ENCODE data around the gene STARD10. TPM values are rescaled to one million over a fixed set of nuclear protein-coding genes. Genes with fewer than 3 reads are reported as not detected.

Gene STARD10
- total RNA-seq, 4 donors from 2014 or later = 39.1 to 103 (median 71.1) TPM

GRCh38 chr11:72763823-72764222, 30.0 kb downstream of the STARD10 start:
- in situ Hi-C loops (cut with MboI; ENCODE audit: low sequenced_read_pairs in 4 of 4) = no loop called here
- no peak for TF ChIP-seq POLR2A (IDR thresholded peaks at IDR 0.05)
- no peak for TF ChIP-seq CTCF (IDR thresholded peaks at IDR 0.05 in 4 of 5, conservative IDR thresholded peaks at IDR 0.05 in 1 of 5)
- H3K4me3 ChIP-seq = no peak overlapping the region
- intact Hi-C loops (cut with DNase I; ENCODE audit: low total_unique reads) = no loop called here
- H3K27ac ChIP-seq = no peak overlapping the region
- H3K4me1 ChIP-seq = peaks cover 7 to 13% of the 10 kb centered on the region in 2 donors
- H3K36me3 ChIP-seq = no peaks in the 10 kb centered on the region
- no peak for ATAC-seq
- no peaks in the 10 kb centered on the region for H3K9me3 ChIP-seq
- DNase-seq = no peak
- no peaks in the 10 kb centered on the region for H3K27me3 ChIP-seq

- no peaks in the 10 kb centered on the region for H3K9me3 ChIP-seq
- in situ Hi-C loops (cut with MboI; ENCODE audit: low sequenced_read_pairs in 4 of 4) (no loop called here), intact Hi-C loops (cut with DNase I; ENCODE audit: low total_unique reads) (no loop called here)
- H3K27me3 ChIP-seq = no peaks in the 10 kb centered on the region
- H3K27ac ChIP-seq = peak overlapping the region in 1 of 4 donors; percentile 10
- no peak for DNase-seq
- no peaks in the 10 kb centered on the region for H3K36me3 ChIP-seq
- no peak for ATAC-seq
- H3K4me1 ChIP-seq = peaks cover 7 to 13% of the 10 kb centered on the region in 2 donors
- no peak overlapping the region for H3K4me3 ChIP-seq
- TF ChIP-seq POLR2A (IDR thresholded peaks at IDR 0.05) = no peak
- no peak for TF ChIP-seq CTCF (IDR thresholded peaks at IDR 0.05 in 4 of 5, conservative IDR thresholded peaks at IDR 0.05 in 1 of 5)
Measured at GRCh38 chr11:72762641-72763304, 31.1 kb downstream of the STARD10 start.

GRCh38 chr11:72760539-72761405, 33.1 kb downstream of the STARD10 start:
- ATAC-seq (peak; percentile 78 to 81), DNase-seq (peak in 1 of 2 donors; percentile 41)
- Histone ChIP-seq H3K27ac (peak overlapping the region; percentile 67 to 80 (median 74)), H3K4me3 (no peak overlapping the region), H3K4me1 (peaks cover 7 to 13% of the 10 kb centered on the region in 2 donors), H3K36me3 (no peaks in the 10 kb centered on the region), H3K9me3 (no peaks in the 10 kb centered on the region), H3K27me3 (no peaks in the 10 kb centered on the region)
- intact Hi-C loops (cut with DNase I; ENCODE audit: low total_unique reads) = no loop called here
- in situ Hi-C loops (cut with MboI; ENCODE audit: low sequenced_read_pairs in 4 of 4) = no loop called here
- TF ChIP-seq POLR2A (IDR thresholded peaks at IDR 0.05) (no peak), CTCF (IDR thresholded peaks at IDR 0.05 in 4 of 5, conservative IDR thresholded peaks at IDR 0.05 in 1 of 5) (no peak)

- no peak overlapping the region for H3K4me3 ChIP-seq
- H3K27ac ChIP-seq = peak overlapping the region in 2 of 4 donors; percentile 67 to 80
- H3K4me1 ChIP-seq = peaks cover 7 to 13% of the 10 kb centered on the region in 2 donors
- DNase-seq (no peak), ATAC-seq (peak in 1 of 2 donors; percentile 17)
- no peaks in the 10 kb centered on the region for H3K36me3 ChIP-seq
- intact Hi-C loops (cut with DNase I; ENCODE audit: low total_unique reads) (no loop called here), in situ Hi-C loops (cut with MboI; ENCODE audit: low sequenced_read_pairs in 4 of 4) (no loop called here)
- H3K27me3 ChIP-seq = no peaks in the 10 kb centered on the region
- H3K9me3 ChIP-seq = no peaks in the 10 kb centered on the region
- TF ChIP-seq CTCF (IDR thresholded peaks at IDR 0.05 in 4 of 5, conservative IDR thresholded peaks at IDR 0.05 in 1 of 5) (no peak), POLR2A (IDR thresholded peaks at IDR 0.05) (no peak)
Measured at GRCh38 chr11:72759468-72759985, 34.3 kb downstream of the STARD10 start.

Data from gastrocnemius medialis (tissue), 4 donors.